SU-DHL-6 (cell line): ENCODE results near the gene SPNS2.

Experiments used
- H2AFZ ChIP-seq: fragments of 200-600 bp; sonication (generic); 2 replicates; pipeline ENCODE4 v1.6.1; 2014; ENCODE audit warnings: low read depth, mild to moderate bottlenecking, moderate library complexity, mixed read lengths, antibody characterized with exemption, low read length; ENCODE audit not compliant: severe bottlenecking
- H3F3A ChIP-seq: fragments of 200-600 bp; shearing (Covaris generic); 2 replicates; pipeline ENCODE4 v1.6.0; 2016; ENCODE audit warnings: antibody characterized with exemption, mild to moderate bottlenecking; ENCODE audit not compliant: insufficient read depth
- H3K27ac ChIP-seq: fragments of 200-600 bp; sonication (generic); 2 replicates; pipeline ENCODE4 v1.5.1; 2016; ENCODE audit warnings: low read depth, mild to moderate bottlenecking, low read length, moderate library complexity, mixed read lengths
- H3K27me3 ChIP-seq: fragments of 200-600 bp; sonication (generic), shearing (Covaris generic); 2 replicates; pipeline ENCODE4 v1.6.0; 2014; ENCODE audit warnings: mild to moderate bottlenecking, low read length
- H3K36me3 ChIP-seq: fragments of 200-600 bp; sonication (generic); 2 replicates; pipeline ENCODE4 v1.6.1; 2014; ENCODE audit warnings: mild to moderate bottlenecking, low read length, mixed read lengths
- H3K4me2 ChIP-seq: fragments of 300-600, 200-600 bp; shearing (Covaris generic), sonication (generic); 2 replicates; pipeline ENCODE4 v1.6.0; 2014; ENCODE audit warnings: low read length, low read depth, mild to moderate bottlenecking; ENCODE audit not compliant: poor library complexity, severe bottlenecking
- H3K4me3 ChIP-seq: fragments of 200-600 bp; sonication (generic); 2 replicates; pipeline ENCODE4 v1.5.1; 2014; ENCODE audit warnings: antibody characterized with exemption, low read length, mild to moderate bottlenecking, mixed read lengths; ENCODE audit not compliant: insufficient read depth, poor library complexity, severe bottlenecking
- H3K79me2 ChIP-seq: fragments of 200-600 bp; sonication (generic); 2 replicates; pipeline ENCODE4 v1.6.1; 2014; ENCODE audit warnings: mild to moderate bottlenecking, low read length, moderate library complexity; ENCODE audit not compliant: insufficient read depth
- H3K9ac ChIP-seq: fragments of 200-600 bp; sonication (generic); 2 replicates; pipeline ENCODE4 v1.7.0; 2014; ENCODE audit warnings: mild to moderate bottlenecking, low read length
- H3K9me2 ChIP-seq: fragments of 200-600 bp; sonication (generic); replicated peaks from 2 replicates; pipeline ENCODE4 v1.6.1; 2014; ENCODE audit warnings: low read length; ENCODE audit not compliant: insufficient read depth
- H3K9me3 ChIP-seq: fragments of 200-600 bp; sonication (generic); 2 replicates; pipeline ENCODE4 v1.6.1; 2014; ENCODE audit warnings: low read length, mixed read lengths; ENCODE audit not compliant: insufficient read depth
- H4K20me1 ChIP-seq: fragments of 200-600 bp; sonication (generic); 2 replicates; pipeline ENCODE4 v1.6.1; 2014; ENCODE audit warnings: low read depth, mild to moderate bottlenecking, antibody characterized with exemption, low read length, moderate library complexity, mixed read lengths
- CTCF ChIP-seq: fragments of 200-600 bp; sonication (generic); IDR thresholded peaks from one replicate; pipeline ENCODE4 v1.5.1; 2017; ENCODE audit warnings: antibody characterized with exemption, mild to moderate bottlenecking, low read length, moderate library complexity; ENCODE audit not compliant: insufficient read depth, poor library complexity, severe bottlenecking
- EZH2phosphoT487 ChIP-seq: fragments of 200-600 bp; sonication (generic), shearing (Covaris generic); conservative IDR thresholded peaks from 2 replicates; pipeline ENCODE4 v1.6.1; 2018; ENCODE audit warnings: mild to moderate bottlenecking, antibody characterized with exemption, low read length, moderate library complexity, mixed read lengths

The SPNS2 gene

GRCh38 chr17:4523946-4524345 is 25.3 kb downstream of the SPNS2 start:
- Histone ChIP-seq H3K4me3 (peak overlapping the region; percentile 10), H3K4me2 (peak overlapping the region; percentile 58), H4K20me1 (no peaks in the 10 kb centered on the region), H3K9me2 (no peaks in the 10 kb centered on the region), H3K36me3 (no peaks in the 10 kb centered on the region), H3K9me3 (no peaks in the 10 kb centered on the region), H3K79me2 (no peaks in the 10 kb centered on the region), H3K27ac (peak overlapping the region; percentile 83), H3K9ac (peak overlapping the region; percentile 23; the same call in 1 of the 2 replicates), H2AFZ (peak overlapping the region; percentile 5), H3F3A (peaks cover 5% of the 10 kb centered on the region), H3K27me3 (no peaks in the 10 kb centered on the region)
- TF ChIP-seq EZH2phosphoT487: no peak
- TF ChIP-seq CTCF: no peak

GRCh38 chr17:4525691-4526397 is 27.2 kb downstream of the SPNS2 start:
- Histone ChIP-seq H3K9me2 (no peaks in the 10 kb centered on the region), H3K4me2 (no peak overlapping the region)

GRCh38 chr17:4527134-4527533 is 28.5 kb downstream of the SPNS2 start:
- H3K36me3 ChIP-seq: no peaks in the 10 kb centered on the region
- H3K9me3 ChIP-seq: no peaks in the 10 kb centered on the region
- H3K27ac ChIP-seq: no peak overlapping the region
- H3K79me2 ChIP-seq: no peaks in the 10 kb centered on the region
- H3K4me3 ChIP-seq: no peak overlapping the region
- H3F3A ChIP-seq: peaks cover 5% of the 10 kb centered on the region
- H3K27me3 ChIP-seq: no peaks in the 10 kb centered on the region
- no peaks in the 10 kb centered on the region for H3K9me2 ChIP-seq
- H4K20me1 ChIP-seq: no peaks in the 10 kb centered on the region
- no peak overlapping the region for H2AFZ ChIP-seq
- TF ChIP-seq CTCF (no peak), EZH2phosphoT487 (no peak)
- H3K9ac ChIP-seq: no peak overlapping the region
- no peak overlapping the region for H3K4me2 ChIP-seq

More at GRCh38 chr17:4525691-4526397, 27.2 kb downstream of the SPNS2 start:
- no peak overlapping the region for H3K4me3 ChIP-seq
- no peaks in the 10 kb centered on the region for H4K20me1 ChIP-seq
- H3K79me2 ChIP-seq: no peaks in the 10 kb centered on the region
- H3K9me3 ChIP-seq: no peaks in the 10 kb centered on the region
- no peak for TF ChIP-seq CTCF
- no peak for TF ChIP-seq EZH2phosphoT487
- H3K36me3 ChIP-seq: no peaks in the 10 kb centered on the region
- H3F3A ChIP-seq: peaks cover 5% of the 10 kb centered on the region
- no peak overlapping the region for H3K9ac ChIP-seq
- no peaks in the 10 kb centered on the region for H3K27me3 ChIP-seq
- H3K27ac ChIP-seq: no peak overlapping the region
- H2AFZ ChIP-seq: no peak overlapping the region
